Mucosa of descending colon (tissue), 3 donors: ENCODE data around the gene SAMD10. TPM values are rescaled to one million over a fixed set of nuclear protein-coding genes. Genes with fewer than 3 reads are reported as not detected.
A peak's percentile ranks its signal among the peaks of the same experiment; 100 is the strongest.

Experiments
- ATAC-seq: fragments of 200-7000 bp; cut with Tn5 transposase; one replicate; pipeline ENCODE4 v1.9.1; 2020; ENCODE audit warnings: mild to moderate bottlenecking, moderate library complexity
- DNase-seq, 3 donors: peaks; one replicate each; pipeline ENCODE4 v3.0.0-alpha.2; 2020
- H3K36me3 ChIP-seq: fragments of 200-600 bp; one replicate; pipeline ENCODE4 v1.8.0; 2021; ENCODE audit warnings: low read depth, mild to moderate bottlenecking
- H3K4me1 ChIP-seq: fragments of 200-600 bp; one replicate; pipeline ENCODE4 v1.8.0; 2021; ENCODE audit warnings: low read depth, mild to moderate bottlenecking
- H3K4me3 ChIP-seq: fragments of 200-600 bp; one replicate; pipeline ENCODE4 v1.8.0; 2021; ENCODE audit warnings: mild to moderate bottlenecking
- H3K9me3 ChIP-seq: fragments of 200-600 bp; one replicate; pipeline ENCODE4 v1.8.0; 2021; ENCODE audit warnings: mild to moderate bottlenecking
- intact Hi-C, 2 donors: fragments of 100-400 bp; cut with DNase I in 1 of 2; cut with micrococcal nuclease in 1 of 2; formaldehyde crosslinking; loops; one replicate each; pipeline versions ENCODE4 v1.11.0 to v1.11.1; 2022; cut with DNase I, micrococcal nuclease
- total RNA-seq, 3 donors: library from RNA; stranded (reverse); fragmentation: NEBNext Ultra II Directional in 2 of 3; extraction: Animal tissue kit (Norgen Biotek cat#: 25700) in 2 of 3; gene quantifications; one replicate each; pipeline versions ENCODE4 v1.2.1 to v1.2.4, GENCODE V29; 2021 to 2023
- TF ChIP-seq, protein P1 (sequence below): fragments of 200-600 bp; IDR thresholded peaks from one replicate; pipeline ENCODE4 v1.8.0; 2022; ENCODE audit warnings: antibody characterized with exemption, mild to moderate bottlenecking
- donor health status: DM: no; HTN: no; CAD: no; lungs with moderate emphysema.
- donor health status: DM: no; HTN: no; CAD: no.
- donor health status: DM: no; HTN: yes; CAD: no.

Gene SAMD10
- total RNA-seq, 3 donors from 2014 or later, result 3.8 to 7.9 (median 5.6) TPM

DNA sequence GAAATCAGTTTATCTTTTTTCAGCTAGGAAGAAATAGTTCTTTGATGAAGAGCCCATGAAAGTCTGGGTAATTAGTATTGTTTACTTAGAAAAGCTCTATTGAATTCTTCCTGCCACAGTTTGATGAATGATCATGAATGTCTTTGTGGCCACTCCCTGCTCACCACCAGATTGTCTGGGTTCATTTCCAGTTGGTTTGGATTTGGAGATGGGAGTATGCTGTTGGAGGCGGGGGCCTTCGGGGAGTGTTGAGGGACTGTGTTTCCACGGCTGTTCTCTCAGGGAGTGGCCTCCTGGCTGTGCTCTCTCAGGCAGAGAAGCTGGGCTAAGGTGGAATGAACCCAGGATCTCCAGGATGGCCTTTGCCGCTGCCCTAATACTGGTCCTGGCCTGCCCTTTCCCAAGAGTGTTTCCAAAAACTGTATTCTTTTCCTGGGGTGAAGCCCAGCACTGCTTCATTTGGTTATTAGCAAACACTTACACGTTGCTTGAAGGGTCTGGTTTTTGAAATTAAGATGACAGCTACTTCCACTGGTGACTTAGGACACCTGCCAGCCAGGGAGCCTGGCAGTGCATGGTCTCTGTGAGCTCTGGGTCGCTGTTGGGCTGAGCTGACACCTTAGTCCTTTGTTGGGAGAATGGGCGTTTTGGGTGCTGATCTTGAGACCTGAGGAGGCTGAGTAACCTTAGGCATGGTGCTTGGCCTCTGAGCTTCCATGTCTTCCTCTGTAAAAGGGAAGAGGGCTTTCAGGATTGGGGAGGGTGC lies 24.7 kb upstream of the SAMD10 start:
- ATAC-seq (peak; percentile 25), DNase-seq (no peak)
- no peaks in the 10 kb centered on the region for H3K9me3 ChIP-seq
- no peak overlapping the region for H3K4me3 ChIP-seq
- intact Hi-C loops, result no loop called here
- peaks cover 15% of the 10 kb centered on the region for H3K36me3 ChIP-seq
- TF ChIP-seq, protein P1, sequence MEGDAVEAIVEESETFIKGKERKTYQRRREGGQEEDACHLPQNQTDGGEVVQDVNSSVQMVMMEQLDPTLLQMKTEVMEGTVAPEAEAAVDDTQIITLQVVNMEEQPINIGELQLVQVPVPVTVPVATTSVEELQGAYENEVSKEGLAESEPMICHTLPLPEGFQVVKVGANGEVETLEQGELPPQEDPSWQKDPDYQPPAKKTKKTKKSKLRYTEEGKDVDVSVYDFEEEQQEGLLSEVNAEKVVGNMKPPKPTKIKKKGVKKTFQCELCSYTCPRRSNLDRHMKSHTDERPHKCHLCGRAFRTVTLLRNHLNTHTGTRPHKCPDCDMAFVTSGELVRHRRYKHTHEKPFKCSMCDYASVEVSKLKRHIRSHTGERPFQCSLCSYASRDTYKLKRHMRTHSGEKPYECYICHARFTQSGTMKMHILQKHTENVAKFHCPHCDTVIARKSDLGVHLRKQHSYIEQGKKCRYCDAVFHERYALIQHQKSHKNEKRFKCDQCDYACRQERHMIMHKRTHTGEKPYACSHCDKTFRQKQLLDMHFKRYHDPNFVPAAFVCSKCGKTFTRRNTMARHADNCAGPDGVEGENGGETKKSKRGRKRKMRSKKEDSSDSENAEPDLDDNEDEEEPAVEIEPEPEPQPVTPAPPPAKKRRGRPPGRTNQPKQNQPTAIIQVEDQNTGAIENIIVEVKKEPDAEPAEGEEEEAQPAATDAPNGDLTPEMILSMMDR, result no peak
- no peaks in the 10 kb centered on the region for H3K4me1 ChIP-seq

DNA sequence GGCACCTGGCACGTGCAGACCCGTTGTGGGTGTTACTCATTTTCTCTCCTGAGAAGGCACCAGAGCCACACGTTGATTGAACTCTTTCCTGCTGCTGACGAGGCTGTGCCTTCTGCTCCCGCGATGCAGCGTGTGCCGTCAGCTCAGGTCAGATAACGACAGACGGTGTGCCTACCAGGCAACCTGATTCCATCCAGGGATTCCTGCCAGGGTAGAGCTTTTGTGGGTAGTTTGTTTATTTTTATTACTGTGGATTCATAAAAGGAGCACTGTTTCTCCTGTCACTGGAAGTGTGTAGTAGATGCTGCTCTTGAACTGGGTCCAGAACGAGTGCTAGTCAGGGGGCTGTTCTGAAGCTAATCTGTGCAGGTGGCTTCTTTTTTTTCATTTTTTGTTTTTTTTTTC lies 22.2 kb upstream of the SAMD10 start:
- TF ChIP-seq, protein P1, result no peak
- intact Hi-C loops, result no loop called here

DNA sequence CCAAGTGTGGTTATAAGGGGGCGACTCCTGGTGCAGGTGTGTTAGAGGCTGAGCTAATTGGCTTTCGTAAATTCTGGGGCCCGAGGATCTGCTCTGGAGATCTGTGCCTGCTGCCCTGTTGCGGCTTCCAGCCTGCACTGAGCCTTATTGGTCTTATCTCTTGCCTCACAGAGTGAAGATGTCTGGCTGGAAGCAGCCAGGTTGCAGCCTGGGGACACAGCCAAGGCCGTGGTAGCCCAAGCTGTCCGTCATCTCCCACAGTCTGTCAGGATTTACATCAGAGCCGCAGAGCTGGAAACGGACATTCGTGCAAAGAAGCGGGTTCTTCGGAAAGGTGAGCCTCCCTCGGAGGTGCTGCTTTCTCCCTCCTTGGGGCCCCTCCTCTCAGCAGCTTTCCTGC lies 21.5 kb upstream of the SAMD10 start:
- TF ChIP-seq, protein P1, result no peak
- ATAC-seq, result no peak
- intact Hi-C loops, result no loop called here

More for the DNA sequence above, 22.2 kb upstream of the SAMD10 start:
- Histone ChIP-seq H3K9me3 (no peaks in the 10 kb centered on the region), H3K4me3 (no peak overlapping the region), H3K4me1 (no peaks in the 10 kb centered on the region), H3K36me3 (peaks cover 17% of the 10 kb centered on the region)
- ATAC-seq, result peak; percentile 58
- DNase-seq, result no peak

DNA sequence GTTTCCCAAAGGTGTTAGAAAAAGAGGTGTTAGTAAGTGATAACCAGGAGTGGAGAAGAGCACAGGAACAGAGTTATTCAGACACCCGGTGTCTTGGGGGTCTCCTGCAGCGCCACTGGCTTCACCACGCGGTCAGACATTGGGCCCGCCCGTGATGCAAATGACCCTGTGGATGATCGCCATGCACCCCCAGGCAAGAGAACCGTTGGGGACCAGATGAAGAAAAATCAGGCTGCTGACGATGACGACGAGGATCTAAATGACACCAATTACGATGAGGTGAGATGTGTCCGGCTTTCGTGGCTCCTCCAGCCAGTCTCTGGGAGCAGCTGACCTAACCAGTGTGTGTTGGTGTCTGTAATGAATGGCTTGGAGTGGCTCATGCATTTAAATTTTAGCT lies 3.5 kb upstream of the SAMD10 start:
- intact Hi-C loops, result no loop called here
- no peak for ATAC-seq
- TF ChIP-seq, protein P1, result no peak

More for the DNA sequence above, 21.5 kb upstream of the SAMD10 start:
- Histone ChIP-seq H3K4me3 (no peak overlapping the region), H3K4me1 (no peaks in the 10 kb centered on the region), H3K36me3 (peaks cover 23% of the 10 kb centered on the region), H3K9me3 (no peaks in the 10 kb centered on the region)
- no peak for DNase-seq

DNA sequence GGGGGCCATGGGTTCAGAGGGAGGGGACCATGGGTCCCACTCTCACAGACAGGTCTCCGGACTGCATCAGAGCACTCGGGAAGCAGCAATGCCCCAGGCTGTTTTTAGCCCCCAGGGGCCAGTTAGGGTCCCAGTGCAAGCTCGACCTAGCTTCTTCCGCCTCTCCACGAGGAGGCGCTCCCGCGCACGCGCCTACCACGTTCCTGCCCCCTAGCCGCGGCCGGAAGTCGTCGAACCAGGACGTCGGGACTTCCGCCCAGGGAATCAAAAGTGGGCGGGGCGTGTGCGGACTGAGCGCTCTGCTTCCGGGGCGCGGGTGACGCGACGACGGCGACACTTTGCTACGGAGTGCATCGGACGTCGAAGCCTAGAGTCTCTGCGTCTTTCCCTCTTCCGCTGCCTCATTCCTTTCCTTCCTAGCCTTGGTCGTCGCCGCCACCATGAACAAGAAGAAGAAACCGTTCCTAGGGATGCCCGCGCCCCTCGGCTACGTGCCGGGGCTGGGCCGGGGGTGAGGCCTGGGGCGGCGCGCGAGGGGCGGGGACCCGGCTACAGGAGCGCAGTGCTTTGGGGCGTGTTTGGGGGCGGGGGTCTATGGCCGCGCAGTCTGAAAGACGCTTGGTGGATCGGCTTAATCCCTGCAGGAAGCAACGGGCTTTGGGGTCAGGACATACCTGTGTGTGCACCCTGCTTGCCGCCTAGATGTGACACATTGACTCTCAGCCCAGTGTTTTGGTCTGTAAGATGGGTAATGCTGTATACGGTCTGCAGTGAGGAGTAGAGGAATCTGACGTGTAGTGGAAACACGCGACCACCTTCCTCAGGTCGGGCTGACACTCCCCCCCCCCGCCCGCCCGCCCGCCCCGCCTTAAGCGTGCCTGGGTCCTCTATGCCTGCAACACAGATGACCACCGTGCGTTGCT lies 1.6 kb upstream of the SAMD10 start, which contains the start of gene PRPF6:
Gene PRPF6 (plus strand): TSS at position 327 of the 923 bp plus-strand sequence. CDS start 114 bp downstream, at position 441.
- peak; percentile 92 for ATAC-seq
- intact Hi-C loops, result no loop called here
- H3K36me3 ChIP-seq, result peaks cover 17% of the 10 kb centered on the region
- H3K4me3 ChIP-seq, result peak within 1 kb of the TSS; percentile 91
- peak; percentile 94 to 97 (median 97) for DNase-seq
- peaks cover 29% of the 10 kb centered on the region for H3K4me1 ChIP-seq
- TF ChIP-seq, protein P1, result peak; percentile 87
- H3K9me3 ChIP-seq, result no peaks in the 10 kb centered on the region

More for the DNA sequence above, 3.5 kb upstream of the SAMD10 start:
- Histone ChIP-seq H3K36me3 (peaks cover 17% of the 10 kb centered on the region), H3K4me3 (no peak overlapping the region), H3K4me1 (peaks cover 29% of the 10 kb centered on the region), H3K9me3 (no peaks in the 10 kb centered on the region)
- DNase-seq, result no peak
